SK-N-SH treated with all-trans-retinoic acid at 6 μM for 48 hours (cell line): ENCODE measurements around the gene DCLRE1A.

ENCODE experiments used
- ATAC-seq: fragments of 200-7000 bp; cut with Tn5 transposase; 3 replicates; pipeline ENCODE4 v1.9.1; 2020; ENCODE audit warnings: mild to moderate bottlenecking, moderate library complexity
- ARNTL ChIP-seq: fragments of 450-650 bp; formaldehyde crosslinking; IDR thresholded peaks from 2 replicates; pipeline ENCODE4 v1.5.0; 2020; ENCODE audit warnings: low read depth, mild to moderate bottlenecking, moderate library complexity, borderline replicate concordance
- BACH2 ChIP-seq: fragments of 250-450 bp; sonication (Bioruptor Pico); IDR thresholded peaks from 2 replicates; pipeline ENCODE4 v1.9.0; 2021; ENCODE audit warnings: mild to moderate bottlenecking, borderline replicate concordance
- CREB5 ChIP-seq: fragments of 250-450 bp; sonication (Bioruptor Pico); IDR thresholded peaks from 2 replicates; pipeline ENCODE4 v1.5.1; 2020; ENCODE audit warnings: low read depth, mild to moderate bottlenecking, moderate library complexity
- CSDC2 ChIP-seq: fragments of 250-450 bp; sonication (Bioruptor Pico); IDR thresholded peaks from 2 replicates; pipeline ENCODE4 v1.5.0; 2020; ENCODE audit warnings: mild to moderate bottlenecking, moderate library complexity
- CSRNP3 ChIP-seq: fragments of 250-450 bp; sonication (Bioruptor Pico); IDR thresholded peaks from 2 replicates; pipeline ENCODE4 v1.5.1; 2021; ENCODE audit warnings: mild to moderate bottlenecking, moderate library complexity
- GLIS3 ChIP-seq: fragments of 250-450 bp; sonication (Bioruptor Pico); IDR thresholded peaks from 2 replicates; pipeline ENCODE4 v1.5.0; 2020; ENCODE audit warnings: mild to moderate bottlenecking, moderate library complexity
- ISL1 ChIP-seq: fragments of 250-450 bp; sonication (Bioruptor Pico); IDR thresholded peaks from 2 replicates; pipeline ENCODE4 v2.1.2; 2022; ENCODE audit warnings: mild to moderate bottlenecking, moderate library complexity
- RARB ChIP-seq: fragments of 250-450 bp; sonication (Bioruptor Pico); IDR thresholded peaks from 2 replicates; pipeline ENCODE4 v1.8.0; 2021; ENCODE audit warnings: mild to moderate bottlenecking, moderate library complexity
- TCF4 ChIP-seq: fragments of 250-450 bp; sonication (Bioruptor Pico); IDR thresholded peaks from 2 replicates; pipeline ENCODE4 v1.8.0; 2021; ENCODE audit warnings: mild to moderate bottlenecking, moderate library complexity, borderline replicate concordance
- TOX ChIP-seq: fragments of 250-450 bp; sonication (Bioruptor Pico); IDR thresholded peaks from 2 replicates; pipeline ENCODE4 v1.8.0; 2021; ENCODE audit warnings: mild to moderate bottlenecking, moderate library complexity, borderline replicate concordance
- ZC3H10 ChIP-seq: fragments of 250-450 bp; sonication (Bioruptor Pico); IDR thresholded peaks from 2 replicates; pipeline ENCODE4 v1.5.1; 2021; ENCODE audit warnings: mild to moderate bottlenecking, moderate library complexity
- ZFP3 ChIP-seq: fragments of 250-450 bp; sonication (Bioruptor Pico); IDR thresholded peaks from 2 replicates; pipeline ENCODE4 v1.5.0; 2020; ENCODE audit warnings: mild to moderate bottlenecking, moderate library complexity
- ZFP30 ChIP-seq: fragments of 450-650 bp; formaldehyde crosslinking; IDR thresholded peaks from 2 replicates; pipeline ENCODE4 v1.5.0; 2022; ENCODE audit warnings: mild to moderate bottlenecking, moderate library complexity
- ZNF565 ChIP-seq: fragments of 450-650 bp; formaldehyde crosslinking; conservative IDR thresholded peaks from 2 replicates; pipeline ENCODE4 v1.5.0; 2020; ENCODE audit warnings: low read depth, mild to moderate bottlenecking, moderate library complexity
- ZNF70 ChIP-seq: fragments of 450-650 bp; formaldehyde crosslinking; IDR thresholded peaks from 2 replicates; pipeline ENCODE4 v1.5.0; 2020; ENCODE audit warnings: mild to moderate bottlenecking, moderate library complexity
- ZNF8 ChIP-seq: fragments of 450-650 bp; formaldehyde crosslinking; IDR thresholded peaks from 2 replicates; pipeline ENCODE4 v1.5.0; 2020; ENCODE audit warnings: mild to moderate bottlenecking, moderate library complexity
- TF ChIP-seq, protein P1 (sequence below): fragments of 250-450 bp; sonication (Bioruptor Pico); IDR thresholded peaks from 2 replicates; pipeline ENCODE4 v1.8.0; 2020; ENCODE audit warnings: mild to moderate bottlenecking, moderate library complexity, borderline replicate concordance
- TF ChIP-seq, protein P2 (sequence below): fragments of 250-450 bp; sonication (Bioruptor Pico); IDR thresholded peaks from 2 replicates; pipeline ENCODE4 v1.8.0; 2021; ENCODE audit warnings: low read depth, mild to moderate bottlenecking, moderate library complexity, borderline replicate concordance

Gene DCLRE1A

GRCh38 chr10:113891476-113891875 lies 37.6 kb upstream of the DCLRE1A start:
- ATAC-seq = no peak
- TF ChIP-seq TOX (CRISPR knock-in tag) (no peak), ISL1 (CRISPR knock-in tag) (no peak)

GRCh38 chr10:113890769-113891168 lies 36.9 kb upstream of the DCLRE1A start:
- no peak for ATAC-seq

GRCh38 chr10:113889911-113890310 lies 36.0 kb upstream of the DCLRE1A start:
- no peak for ATAC-seq
- TF ChIP-seq GLIS3 (CRISPR knock-in tag) (no peak), CREB5 (CRISPR knock-in tag) (no peak), CSRNP3 (no peak), RARB (CRISPR knock-in tag) (no peak), TCF4 (CRISPR knock-in tag) (no peak), ARNTL (CRISPR knock-in tag) (no peak), ZC3H10 (CRISPR knock-in tag) (no peak), ZFP30 (CRISPR knock-in tag) (no peak), ZFP3 (CRISPR knock-in tag) (no peak), BACH2 (CRISPR knock-in tag) (no peak), ZNF8 (no peak), ZNF565 (no peak), TOX (CRISPR knock-in tag) (no peak), CSDC2 (CRISPR knock-in tag) (no peak)
- TF ChIP-seq, protein P1, sequence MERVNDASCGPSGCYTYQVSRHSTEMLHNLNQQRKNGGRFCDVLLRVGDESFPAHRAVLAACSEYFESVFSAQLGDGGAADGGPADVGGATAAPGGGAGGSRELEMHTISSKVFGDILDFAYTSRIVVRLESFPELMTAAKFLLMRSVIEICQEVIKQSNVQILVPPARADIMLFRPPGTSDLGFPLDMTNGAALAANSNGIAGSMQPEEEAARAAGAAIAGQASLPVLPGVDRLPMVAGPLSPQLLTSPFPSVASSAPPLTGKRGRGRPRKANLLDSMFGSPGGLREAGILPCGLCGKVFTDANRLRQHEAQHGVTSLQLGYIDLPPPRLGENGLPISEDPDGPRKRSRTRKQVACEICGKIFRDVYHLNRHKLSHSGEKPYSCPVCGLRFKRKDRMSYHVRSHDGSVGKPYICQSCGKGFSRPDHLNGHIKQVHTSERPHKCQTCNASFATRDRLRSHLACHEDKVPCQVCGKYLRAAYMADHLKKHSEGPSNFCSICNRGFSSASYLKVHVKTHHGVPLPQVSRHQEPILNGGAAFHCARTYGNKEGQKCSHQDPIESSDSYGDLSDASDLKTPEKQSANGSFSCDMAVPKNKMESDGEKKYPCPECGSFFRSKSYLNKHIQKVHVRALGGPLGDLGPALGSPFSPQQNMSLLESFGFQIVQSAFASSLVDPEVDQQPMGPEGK = no peak

More at GRCh38 chr10:113890769-113891168, 36.9 kb upstream of the DCLRE1A start:
- TF ChIP-seq RARB (CRISPR knock-in tag) = no peak
- TF ChIP-seq TCF4 (CRISPR knock-in tag) = no peak
- no peak for TF ChIP-seq ZNF8
- TF ChIP-seq, protein P2, sequence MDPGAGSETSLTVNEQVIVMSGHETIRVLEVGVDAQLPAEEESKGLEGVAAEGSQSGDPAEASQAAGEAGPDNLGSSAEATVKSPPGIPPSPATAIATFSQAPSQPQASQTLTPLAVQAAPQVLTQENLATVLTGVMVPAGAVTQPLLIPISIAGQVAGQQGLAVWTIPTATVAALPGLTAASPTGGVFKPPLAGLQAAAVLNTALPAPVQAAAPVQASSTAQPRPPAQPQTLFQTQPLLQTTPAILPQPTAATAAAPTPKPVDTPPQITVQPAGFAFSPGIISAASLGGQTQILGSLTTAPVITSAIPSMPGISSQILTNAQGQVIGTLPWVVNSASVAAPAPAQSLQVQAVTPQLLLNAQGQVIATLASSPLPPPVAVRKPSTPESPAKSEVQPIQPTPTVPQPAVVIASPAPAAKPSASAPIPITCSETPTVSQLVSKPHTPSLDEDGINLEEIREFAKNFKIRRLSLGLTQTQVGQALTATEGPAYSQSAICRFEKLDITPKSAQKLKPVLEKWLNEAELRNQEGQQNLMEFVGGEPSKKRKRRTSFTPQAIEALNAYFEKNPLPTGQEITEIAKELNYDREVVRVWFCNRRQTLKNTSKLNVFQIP (CRISPR knock-in tag) = no peak
- TF ChIP-seq ZFP30 (CRISPR knock-in tag) = no peak
- no peak for TF ChIP-seq TOX (CRISPR knock-in tag)
- no peak for TF ChIP-seq ZFP3 (CRISPR knock-in tag)
- no peak for TF ChIP-seq CREB5 (CRISPR knock-in tag)
- no peak for TF ChIP-seq BACH2 (CRISPR knock-in tag)
- no peak for TF ChIP-seq ZNF70
- TF ChIP-seq CSDC2 (CRISPR knock-in tag) = no peak
- no peak for TF ChIP-seq CSRNP3
- TF ChIP-seq, protein P1 = no peak
